MM.1S (cell line): ENCODE measurements around the gene CLTCL1.

Experiments used
- DNase-seq: peaks from one replicate; pipeline ENCODE4 v3.0.0-alpha.2; 2015
- H2AFZ ChIP-seq: fragments of 300-600 bp; sonication (generic); 2 replicates; pipeline ENCODE4 v1.6.0; 2016; ENCODE audit warnings: antibody characterized with exemption, low read length
- H3F3A ChIP-seq: fragments of 300-600 bp; sonication (generic); 2 replicates; pipeline ENCODE4 v1.6.1; 2016; ENCODE audit warnings: mild to moderate bottlenecking, antibody characterized with exemption, low read length, moderate library complexity, mixed read lengths; ENCODE audit not compliant: insufficient read depth
- H3K27ac ChIP-seq: fragments of 300-600 bp; sonication (generic); 2 replicates; pipeline ENCODE4 v1.5.1; 2016; ENCODE audit warnings: mild to moderate bottlenecking, low read length
- H3K27me3 ChIP-seq: fragments of 300-600 bp; sonication (generic); replicated peaks from 2 replicates; pipeline ENCODE4 v1.6.0; 2016; ENCODE audit warnings: low read length; ENCODE audit not compliant: insufficient read depth
- H3K36me3 ChIP-seq: fragments of 300-600 bp; sonication (generic); replicated peaks from 2 replicates; pipeline ENCODE4 v1.6.1; 2016; ENCODE audit warnings: mild to moderate bottlenecking, low read length, mixed read lengths; ENCODE audit not compliant: insufficient read depth
- H3K4me1 ChIP-seq: fragments of 300-600 bp; sonication (generic); 2 replicates; pipeline ENCODE4 v1.6.1; 2016; ENCODE audit warnings: low read length, mixed read lengths
- H3K4me2 ChIP-seq: fragments of 300-600 bp; sonication (generic); 2 replicates; pipeline ENCODE4 v1.6.0; 2016; ENCODE audit warnings: low read depth, low read length
- H3K4me3 ChIP-seq: fragments of 300-600 bp; sonication (generic); 2 replicates; pipeline ENCODE4 v1.5.1; 2016; ENCODE audit warnings: low read length, mixed read lengths
- H3K79me2 ChIP-seq: fragments of 300-600 bp; sonication (generic); 2 replicates; pipeline ENCODE4 v1.6.1; 2016; ENCODE audit warnings: mixed run types, low read length, mixed read lengths
- H3K9ac ChIP-seq: fragments of 300-600 bp; sonication (generic); 2 replicates; pipeline ENCODE4 v1.6.1; 2016; ENCODE audit warnings: low read length, mixed read lengths
- H3K9me2 ChIP-seq: fragments of 300-600 bp; sonication (generic); replicated peaks from 2 replicates; pipeline ENCODE4 v1.6.1; 2016; ENCODE audit warnings: mild to moderate bottlenecking, low read length, mixed read lengths; ENCODE audit not compliant: insufficient read depth
- H3K9me3 ChIP-seq: fragments of 300-600 bp; sonication (generic); replicated peaks from 2 replicates; pipeline ENCODE4 v1.6.1; 2016; ENCODE audit warnings: mild to moderate bottlenecking, low read length, mixed read lengths; ENCODE audit not compliant: insufficient read depth
- H4K20me1 ChIP-seq: fragments of 300-600 bp; sonication (generic); 2 replicates; pipeline ENCODE4 v1.6.1; 2016; ENCODE audit warnings: mild to moderate bottlenecking, low read length, moderate library complexity, mixed read lengths; ENCODE audit not compliant: insufficient read depth
- EZH2 ChIP-seq: fragments of 300-600 bp; sonication (generic); optimal IDR thresholded peaks from 2 replicates; pipeline ENCODE3; 2017; ENCODE audit warnings: low read depth, mild to moderate bottlenecking, antibody characterized with exemption, low read length, mixed read lengths
- EZH2phosphoT487 ChIP-seq: fragments of 300-600 bp; sonication (generic); IDR thresholded peaks from 2 replicates; pipeline ENCODE4 v1.6.1; 2018; ENCODE audit warnings: antibody characterized with exemption, low read length
- TF ChIP-seq, protein P1 (sequence below): fragments of 300-600 bp; sonication (generic); IDR thresholded peaks from 2 replicates; pipeline ENCODE4 v1.5.1; 2016; ENCODE audit warnings: antibody characterized with exemption, low read length, mixed read lengths

The CLTCL1 gene

DNA sequence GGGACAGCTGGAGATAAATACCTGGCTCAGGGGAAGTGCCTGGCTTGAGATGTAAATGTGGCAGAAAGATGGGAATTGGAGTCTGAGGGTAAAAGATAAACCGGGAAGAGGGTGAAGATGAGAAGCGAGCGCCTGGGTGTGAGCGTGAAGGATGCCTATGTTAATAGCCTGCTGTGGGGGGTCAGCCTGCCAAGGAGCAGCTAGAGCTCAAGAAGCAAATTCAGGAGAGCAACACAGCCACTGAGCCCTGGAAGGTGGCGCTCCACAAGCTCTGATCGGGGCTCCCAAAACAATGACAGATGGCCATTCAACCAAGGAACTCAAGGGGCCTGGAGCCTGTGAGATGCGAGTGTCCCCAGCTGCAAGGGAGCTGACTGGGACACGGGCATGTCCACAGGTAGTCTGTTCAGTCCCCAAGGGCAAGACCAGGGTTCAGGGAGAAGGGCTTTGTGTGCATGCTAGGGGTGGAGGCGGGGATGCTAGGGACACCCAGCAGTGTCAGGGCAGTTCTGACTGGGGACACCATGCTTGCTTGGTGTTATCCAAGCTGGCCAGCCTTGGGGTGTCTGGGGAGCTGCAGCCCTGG, 144.2 kb downstream of the CLTCL1 start:
- DNase-seq, result no peak
- peaks cover 41% of the 10 kb centered on the region for H3K27me3 ChIP-seq
- H3K9me3 ChIP-seq, result no peaks in the 10 kb centered on the region
- H3F3A ChIP-seq, result no peaks in the 10 kb centered on the region
- peaks cover 19% of the 10 kb centered on the region for H3K79me2 ChIP-seq
- no peaks in the 10 kb centered on the region for H3K36me3 ChIP-seq
- no peaks in the 10 kb centered on the region for H3K9me2 ChIP-seq
- no peak overlapping the region for H3K27ac ChIP-seq
- no peak overlapping the region for H3K4me3 ChIP-seq
- H4K20me1 ChIP-seq, result no peaks in the 10 kb centered on the region
- no peak overlapping the region for H3K4me2 ChIP-seq
- H3K4me1 ChIP-seq, result no peaks in the 10 kb centered on the region
- TF ChIP-seq EZH2phosphoT487, result no peak
- TF ChIP-seq, protein P1, sequence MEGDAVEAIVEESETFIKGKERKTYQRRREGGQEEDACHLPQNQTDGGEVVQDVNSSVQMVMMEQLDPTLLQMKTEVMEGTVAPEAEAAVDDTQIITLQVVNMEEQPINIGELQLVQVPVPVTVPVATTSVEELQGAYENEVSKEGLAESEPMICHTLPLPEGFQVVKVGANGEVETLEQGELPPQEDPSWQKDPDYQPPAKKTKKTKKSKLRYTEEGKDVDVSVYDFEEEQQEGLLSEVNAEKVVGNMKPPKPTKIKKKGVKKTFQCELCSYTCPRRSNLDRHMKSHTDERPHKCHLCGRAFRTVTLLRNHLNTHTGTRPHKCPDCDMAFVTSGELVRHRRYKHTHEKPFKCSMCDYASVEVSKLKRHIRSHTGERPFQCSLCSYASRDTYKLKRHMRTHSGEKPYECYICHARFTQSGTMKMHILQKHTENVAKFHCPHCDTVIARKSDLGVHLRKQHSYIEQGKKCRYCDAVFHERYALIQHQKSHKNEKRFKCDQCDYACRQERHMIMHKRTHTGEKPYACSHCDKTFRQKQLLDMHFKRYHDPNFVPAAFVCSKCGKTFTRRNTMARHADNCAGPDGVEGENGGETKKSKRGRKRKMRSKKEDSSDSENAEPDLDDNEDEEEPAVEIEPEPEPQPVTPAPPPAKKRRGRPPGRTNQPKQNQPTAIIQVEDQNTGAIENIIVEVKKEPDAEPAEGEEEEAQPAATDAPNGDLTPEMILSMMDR, result no peak
- no peak for TF ChIP-seq EZH2
- H3K9ac ChIP-seq, result no peak overlapping the region
- no peak overlapping the region for H2AFZ ChIP-seq

DNA sequence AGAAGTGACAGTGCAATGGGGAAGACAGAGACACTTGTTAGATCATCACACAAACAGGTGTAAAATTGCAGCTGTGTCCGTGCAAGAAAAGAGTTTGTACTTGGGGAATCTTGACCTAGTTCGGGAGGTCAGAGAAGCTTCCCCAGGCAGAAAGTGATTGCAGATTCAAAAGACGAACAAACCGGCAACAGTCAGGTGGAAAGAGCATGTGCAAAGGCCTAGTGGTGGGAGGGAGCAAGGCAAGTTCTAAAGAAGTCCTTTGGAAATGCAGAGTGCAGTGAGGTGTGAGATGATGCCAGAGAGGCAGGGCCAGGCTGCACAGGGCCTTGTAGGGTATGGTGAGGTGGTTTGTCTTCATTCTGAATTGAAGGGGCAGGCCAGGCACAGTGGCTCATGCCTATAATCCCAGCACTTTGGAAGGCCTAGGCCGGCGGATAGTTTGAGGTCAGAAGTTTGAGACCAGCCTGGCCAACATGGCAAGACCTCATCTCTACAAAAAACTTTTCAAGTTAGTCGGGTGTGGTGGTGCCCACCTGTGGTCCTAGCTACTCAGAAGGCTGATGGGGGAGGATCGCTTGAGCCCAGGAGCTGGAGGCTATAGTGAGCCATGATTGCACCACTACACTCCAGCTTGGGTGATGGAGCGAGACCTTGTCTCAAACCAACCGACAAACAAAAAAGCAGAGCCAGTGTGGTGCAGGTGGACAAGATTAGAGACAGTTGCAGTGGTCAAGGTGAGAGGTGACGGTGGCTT, 145.1 kb downstream of the CLTCL1 start:
- Histone ChIP-seq H3F3A (no peaks in the 10 kb centered on the region), H3K9me2 (no peaks in the 10 kb centered on the region), H3K27ac (no peak overlapping the region), H3K9me3 (no peaks in the 10 kb centered on the region), H3K9ac (no peak overlapping the region), H3K27me3 (peaks cover 32% of the 10 kb centered on the region), H3K4me3 (no peak overlapping the region), H3K79me2 (peaks cover 22% of the 10 kb centered on the region), H3K4me1 (no peaks in the 10 kb centered on the region), H4K20me1 (no peaks in the 10 kb centered on the region), H3K4me2 (no peak overlapping the region), H2AFZ (no peak overlapping the region), H3K36me3 (no peaks in the 10 kb centered on the region)
- no peak for DNase-seq
- TF ChIP-seq EZH2 (no peak), EZH2phosphoT487 (no peak)
- TF ChIP-seq, protein P1, result 0 out of 2 replicates have a peak, but pooled peaks have one; percentile 5

DNA sequence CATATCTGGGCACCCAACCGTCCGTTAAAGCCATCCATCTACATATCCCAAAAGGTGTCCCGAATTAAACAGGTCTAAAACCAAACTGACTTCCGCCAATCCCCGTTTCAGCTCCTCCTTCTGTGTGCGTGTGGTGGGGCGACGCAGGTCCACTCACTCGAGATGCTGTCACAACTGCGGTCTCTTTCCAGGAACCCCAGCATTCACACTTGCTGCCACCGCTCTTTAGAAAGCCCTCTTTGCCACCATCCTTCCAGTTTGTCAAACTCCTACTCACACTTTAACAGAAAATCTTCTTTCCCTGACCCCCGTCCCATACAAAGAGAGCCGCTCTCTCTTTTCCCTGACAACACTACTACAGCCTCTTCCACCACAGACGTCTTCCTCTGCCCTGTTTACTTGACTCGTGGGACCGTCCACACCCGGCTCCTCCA, 147.5 kb downstream of the CLTCL1 start:
- TF ChIP-seq EZH2 (no peak), EZH2phosphoT487 (no peak)
- TF ChIP-seq, protein P1, result no peak
- Histone ChIP-seq H3K9ac (peak overlapping the region; percentile 84), H3F3A (no peaks in the 10 kb centered on the region), H3K36me3 (no peaks in the 10 kb centered on the region), H3K27me3 (peaks cover 18% of the 10 kb centered on the region), H3K9me2 (no peaks in the 10 kb centered on the region), H3K9me3 (no peaks in the 10 kb centered on the region), H3K4me3 (peak overlapping the region; percentile 98), H3K79me2 (peaks cover 22% of the 10 kb centered on the region), H3K27ac (peak overlapping the region; percentile 18; the same call in 1 of the 2 replicates), H2AFZ (peak overlapping the region; percentile 94), H3K4me1 (no peaks in the 10 kb centered on the region), H4K20me1 (no peaks in the 10 kb centered on the region), H3K4me2 (peak overlapping the region; percentile 96)
- no peak for DNase-seq
